HepG2 (cell line): ENCODE measurements around the gene BEST3. TPM values are rescaled to one million over a fixed set of nuclear protein-coding genes. Genes with fewer than 3 reads are reported as not detected.

Experiments used
- ATAC-seq: fragments of 200-7000 bp; cut with Tn5 transposase; 3 replicates; pipeline ENCODE4 v1.9.1; 2020; ENCODE audit warnings: mild to moderate bottlenecking, moderate library complexity
- BruUV-seq: library from RNA; stranded (reverse); fragments of 400-500 nt; replicated peaks from 2 replicates; lab custom pipeline; 2021; lab: Mats Ljungman, UMichigan
- CTCF ChIA-PET: fragments of 300-600 bp; formaldehyde crosslinking; extraction: SDS; loops from one replicate; lab custom pipeline; 2021; ENCODE audit warnings: low total read pairs, inconsistent platforms, low intra/inter-chr PET ratio; lab: Yijun Ruan, JAX
- POLR2A ChIA-PET: fragments of 350-600 bp; sonication (Branson Sonifier 250); formaldehyde crosslinking; loops from one replicate; lab custom pipeline; 2020; ENCODE audit warnings: antibody characterized with exemption, inconsistent platforms; lab: Yijun Ruan, JAX
- DNase-seq: peaks from one replicate; pipeline ENCODE4 v3.0.0-alpha.2; 2015; ENCODE audit warnings: low spot score
- FAIRE-seq: peaks from 3 replicates; lab custom pipeline; 2011; peaks lifted over from hg19 to GRCh38; lab: Jason Lieb, UNC
- H2AFZ ChIP-seq: one replicate; pipeline ENCODE4 v1.6.1; 2011; ENCODE audit warnings: low read length, inconsistent platforms
- H3K27ac ChIP-seq: fragments of 300-600 bp; 3 replicates; pipeline ENCODE4 v1.8.0; 2011; ENCODE audit warnings: mixed run types, mild to moderate bottlenecking, mixed read lengths, low read length, inconsistent platforms; ENCODE audit not compliant: insufficient read depth; ENCODE audit errors: extremely low read length
- H3K27me3 ChIP-seq, 2 experiments: fragments of 200-600 bp in 1 of 2; 2 replicates in 1 of 2; 3 replicates in 1 of 2; pipeline versions ENCODE4 v1.6.0 to v1.8.0; 2011; ENCODE audit warnings: low read length in 2 of 2, mild to moderate bottlenecking in 2 of 2, moderate library complexity in 2 of 2, inconsistent platforms in 1 of 2; ENCODE audit not compliant: insufficient read depth in 2 of 2, control insufficient read depth in 1 of 2
- H3K36me3 ChIP-seq, 2 experiments: fragments of 200-600 bp in 1 of 2; replicated peaks in 1 of 2; 2 replicates in 1 of 2; 3 replicates in 1 of 2; pipeline versions ENCODE4 v1.5.1 to v1.8.0; 2011; ENCODE audit warnings: low read length in 2 of 2, inconsistent platforms in 1 of 2; ENCODE audit not compliant: insufficient read depth in 2 of 2, control insufficient read depth in 1 of 2
- H3K4me1 ChIP-seq: 2 replicates; pipeline ENCODE4 v1.5.1; 2012; ENCODE audit warnings: low read length, inconsistent platforms; ENCODE audit not compliant: insufficient read depth
- H3K4me2 ChIP-seq: 2 replicates; pipeline ENCODE4 v1.6.0; 2011; ENCODE audit warnings: low read depth, low read length, inconsistent platforms
- H3K4me3 ChIP-seq, 3 experiments: fragments of 200-600 bp in 1 of 3; sonication (generic), shearing (Covaris generic) in 1 of 3; replicated peaks in 1 of 3; 2 replicates each; pipeline ENCODE4 v1.5.1; 2011 to 2016; ENCODE audit warnings: low read length in 3 of 3, inconsistent platforms in 2 of 3, low read depth in 2 of 3, mild to moderate bottlenecking in 2 of 3, control low read depth in 1 of 3, mixed read lengths in 1 of 3; ENCODE audit not compliant: insufficient read depth in 1 of 3
- H3K79me2 ChIP-seq: one replicate; pipeline ENCODE4 v1.6.1; 2011; ENCODE audit warnings: low read length, inconsistent platforms; ENCODE audit not compliant: insufficient read depth
- H3K9ac ChIP-seq: 2 replicates; pipeline ENCODE4 v1.6.0; 2011; ENCODE audit warnings: mild to moderate bottlenecking, low read depth, low read length, inconsistent platforms; ENCODE audit not compliant: insufficient read depth
- H3K9me3 ChIP-seq: 2 replicates; pipeline ENCODE4 v1.5.1; 2012; ENCODE audit warnings: mild to moderate bottlenecking, low read length
- H4K20me1 ChIP-seq: 2 replicates; pipeline ENCODE4 v1.6.0; 2011; ENCODE audit warnings: inconsistent platforms, mild to moderate bottlenecking, low read length, moderate library complexity; ENCODE audit not compliant: insufficient read depth
- ARNT2 ChIP-seq: sonication (generic); formaldehyde crosslinking; IDR thresholded peaks from 2 replicates; pipeline ENCODE4 v1.8.0; 2022; ENCODE audit warnings: mild to moderate bottlenecking, low read depth, missing genetic modification reagents, moderate library complexity
- HNF4G ChIP-seq, 2 experiments: sonication (generic) in 1 of 2; formaldehyde crosslinking in 1 of 2; IDR thresholded peaks; 2 replicates each; pipeline versions ENCODE4 v1.4.0 to v1.6.1; 2011 to 2020; ENCODE audit warnings: borderline replicate concordance in 2 of 2, low read depth in 2 of 2, mild to moderate bottlenecking in 2 of 2, low read length in 1 of 2, missing genetic modification reagents in 1 of 2, moderate library complexity in 1 of 2
- HOMEZ ChIP-seq: IDR thresholded peaks from 2 replicates; pipeline ENCODE4 v1.6.1; 2016; ENCODE audit warnings: low read depth
- JUN ChIP-seq: sonication (generic); formaldehyde crosslinking; IDR thresholded peaks from 2 replicates; pipeline ENCODE4 v1.4.0; 2020; ENCODE audit warnings: mild to moderate bottlenecking, missing genetic modification reagents
- MATR3 ChIP-seq: sonication (generic); formaldehyde crosslinking; IDR thresholded peaks from 2 replicates; pipeline ENCODE4 v1.4.0; 2020; ENCODE audit warnings: missing genetic modification reagents
- MLX ChIP-seq: IDR thresholded peaks from 2 replicates; pipeline ENCODE4 v1.6.1; 2016
- NR2F6 ChIP-seq, 2 experiments: IDR thresholded peaks; 2 replicates each; pipeline ENCODE4 v1.6.1; 2016; ENCODE audit warnings: antibody characterized with exemption in 1 of 2, mild to moderate bottlenecking in 1 of 2
- POGZ ChIP-seq: sonication (generic); formaldehyde crosslinking; IDR thresholded peaks from 2 replicates; pipeline ENCODE4 v1.4.0; 2020; ENCODE audit warnings: mild to moderate bottlenecking, missing genetic modification reagents
- PPARG ChIP-seq: conservative IDR thresholded peaks from 2 replicates; pipeline ENCODE4 v1.6.1; 2016; ENCODE audit warnings: missing biosample characterization, missing genetic modification reagents
- STAG1 ChIP-seq: sonication (generic); formaldehyde crosslinking; IDR thresholded peaks from 2 replicates; pipeline ENCODE4 v1.4.0; 2020; ENCODE audit warnings: missing genetic modification reagents
- TAF15 ChIP-seq: fragments of 200-400 bp; formaldehyde crosslinking; IDR thresholded peaks from one replicate; pipeline ENCODE4 v1.6.1; 2018; ENCODE audit warnings: mild to moderate bottlenecking, low read depth, low read length; ENCODE audit not compliant: poor library complexity, severe bottlenecking
- XRCC5 ChIP-seq: fragments of 200-400 bp; formaldehyde crosslinking; optimal IDR thresholded peaks from 2 replicates; pipeline ENCODE3; 2017; ENCODE audit warnings: mild to moderate bottlenecking, low read length
- ZBTB42 ChIP-seq: sonication (generic); formaldehyde crosslinking; IDR thresholded peaks from 2 replicates; pipeline ENCODE4 v1.5.0; 2020; ENCODE audit warnings: mild to moderate bottlenecking, missing genetic modification reagents
- ZNF644 ChIP-seq: IDR thresholded peaks from 2 replicates; pipeline ENCODE4 v1.6.1; 2016; ENCODE audit warnings: low read depth
- ZNF879 ChIP-seq: sonication (generic); formaldehyde crosslinking; IDR thresholded peaks from 2 replicates; pipeline ENCODE4 v1.8.1; 2023; ENCODE audit warnings: missing genetic modification reagents
- WGBS: methylation state at CpG from one replicate; pipeline ENCODE4 v1.1.6; 2017; ENCODE audit warnings: low lambda C conversion rate; 5-methylcytosine and 5-hydroxymethylcytosine counted together
- in situ Hi-C: cut with HindIII; loops from 2 replicates; pipeline ENCODE4 v1.10.0; 2017; ENCODE audit warnings: low pct_unique_long_range_greater_than_20kb; ENCODE audit not compliant: extremely low pct_ligation_motif_present
- intact Hi-C: fragments of 100-400 bp; cut with micrococcal nuclease; formaldehyde crosslinking; loops from one replicate; pipeline ENCODE4 v1.10.0; 2022; ENCODE audit not compliant: unreplicated experiment
- polyA plus RNA-seq, 8 experiments: library from polyadenylated mRNA; depleted of rRNA in 3 of 8; stranded (reverse) in 7 of 8; unstranded in 1 of 8; fragments of >200 nt; fragmentation: Illumina TruSeq in 4 of 8; extraction: Trizol in 4 of 8; gene quantifications; 2 replicates each; pipeline versions ENCODE4 v1.2.1 to v1.2.3, GENCODE V29; 2011 to 2016; ENCODE audit warnings: low read depth in 4 of 8, missing spikeins in 1 of 8, mixed read lengths in 1 of 8; ENCODE audit not compliant: insufficient read depth in 1 of 8
- total RNA-seq, 5 experiments: library from RNA; depleted of rRNA; stranded (reverse); fragments of >200 nt; fragmentation: Illumina TruSeq; extraction: Trizol; gene quantifications; 2 replicates each; pipeline ENCODE4 v1.2.3, GENCODE V29; 2016; ENCODE audit warnings: low read depth in 1 of 5
- TF ChIP-seq, protein P1 (sequence below): IDR thresholded peaks from 2 replicates; pipeline ENCODE4 v1.4.0; 2020; ENCODE audit warnings: mild to moderate bottlenecking, missing genetic modification reagents
- TF ChIP-seq, protein P2 (sequence below): sonication (generic); formaldehyde crosslinking; IDR thresholded peaks from 2 replicates; pipeline ENCODE4 v1.8.0; 2022; ENCODE audit warnings: mild to moderate bottlenecking, missing genetic modification reagents

BEST3 gene
- total and polyA plus RNA-seq, 2 of the 13 experiments (the other 11 are each of a cell fraction or from before 2014, with no cell fraction given) = not detected

- peaks cover 7% of the 10 kb centered on the region for H3K4me1 ChIP-seq
- no peak overlapping the region for H3K4me2 ChIP-seq
- intact Hi-C loops (no loop called here), in situ Hi-C loops (no loop called here)
- DNase-seq (peak; percentile 46), FAIRE-seq (peak; percentile 89), ATAC-seq (peak; percentile 93)
- ChIA-PET CTCF (interaction anchor here (1.2 kb wide), 1 partner anchor 9 kb away, joined by 4 read pairs; no protein-coding TSS in a partner anchor), POLR2A (interaction anchor here (0.8 kb wide), 1 partner anchor 10 kb away, joined by 4 read pairs; no protein-coding TSS in a partner anchor)
- no TSS peak for BruUV-seq
- no peaks in the 10 kb centered on the region for H3K36me3 ChIP-seq
- no peak overlapping the region for H3K9ac ChIP-seq
- H3K9me3 ChIP-seq = no peaks in the 10 kb centered on the region
- no peak overlapping the region for H3K4me3 ChIP-seq
- WGBS = 6% methylated on average over 6 of the region's 6 CpGs
- H2AFZ ChIP-seq = no peak overlapping the region
- no peak overlapping the region for H3K27ac ChIP-seq
- no peaks in the 10 kb centered on the region for H4K20me1 ChIP-seq
- peaks cover 0 to 10% of the 10 kb centered on the region in 2 experiments; a peak in 1 of 5 replicates for H3K27me3 ChIP-seq
- no peaks in the 10 kb centered on the region for H3K79me2 ChIP-seq
- TF ChIP-seq HNF4G (IDR thresholded peaks at IDR 0.05; ENCODE audit: borderline replicate concordance, low read depth, low read length) (peak; percentile 85), HNF4G (CRISPR knock-in tag; IDR thresholded peaks at IDR 0.05; ENCODE audit: borderline replicate concordance, low read depth) (0 out of 2 replicates have a peak, but pooled peaks have one; percentile 30), XRCC5 (peak; percentile 41), STAG1 (CRISPR knock-in tag) (peak; percentile 44), MLX (no peak), POGZ (CRISPR knock-in tag) (0 out of 2 replicates have a peak, but pooled peaks have one; percentile 27), HOMEZ (CRISPR knock-in tag) (no peak), ZNF644 (peak; percentile 69), TAF15 (no peak), ARNT2 (CRISPR knock-in tag) (no peak), PPARG (CRISPR knock-in tag) (peak; percentile 68), MATR3 (CRISPR knock-in tag) (no peak), JUN (CRISPR knock-in tag) (no peak), ZNF879 (CRISPR knock-in tag) (no peak), ZBTB42 (CRISPR knock-in tag) (0 out of 2 replicates have a peak, but pooled peaks have one; percentile 65), NR2F6 (IDR thresholded peaks at IDR 0.05) (no peak), NR2F6 (CRISPR knock-in tag; IDR thresholded peaks at IDR 0.05) (peak; percentile 18; the same call in 1 of the 2 replicates)
- TF ChIP-seq, protein P1, sequence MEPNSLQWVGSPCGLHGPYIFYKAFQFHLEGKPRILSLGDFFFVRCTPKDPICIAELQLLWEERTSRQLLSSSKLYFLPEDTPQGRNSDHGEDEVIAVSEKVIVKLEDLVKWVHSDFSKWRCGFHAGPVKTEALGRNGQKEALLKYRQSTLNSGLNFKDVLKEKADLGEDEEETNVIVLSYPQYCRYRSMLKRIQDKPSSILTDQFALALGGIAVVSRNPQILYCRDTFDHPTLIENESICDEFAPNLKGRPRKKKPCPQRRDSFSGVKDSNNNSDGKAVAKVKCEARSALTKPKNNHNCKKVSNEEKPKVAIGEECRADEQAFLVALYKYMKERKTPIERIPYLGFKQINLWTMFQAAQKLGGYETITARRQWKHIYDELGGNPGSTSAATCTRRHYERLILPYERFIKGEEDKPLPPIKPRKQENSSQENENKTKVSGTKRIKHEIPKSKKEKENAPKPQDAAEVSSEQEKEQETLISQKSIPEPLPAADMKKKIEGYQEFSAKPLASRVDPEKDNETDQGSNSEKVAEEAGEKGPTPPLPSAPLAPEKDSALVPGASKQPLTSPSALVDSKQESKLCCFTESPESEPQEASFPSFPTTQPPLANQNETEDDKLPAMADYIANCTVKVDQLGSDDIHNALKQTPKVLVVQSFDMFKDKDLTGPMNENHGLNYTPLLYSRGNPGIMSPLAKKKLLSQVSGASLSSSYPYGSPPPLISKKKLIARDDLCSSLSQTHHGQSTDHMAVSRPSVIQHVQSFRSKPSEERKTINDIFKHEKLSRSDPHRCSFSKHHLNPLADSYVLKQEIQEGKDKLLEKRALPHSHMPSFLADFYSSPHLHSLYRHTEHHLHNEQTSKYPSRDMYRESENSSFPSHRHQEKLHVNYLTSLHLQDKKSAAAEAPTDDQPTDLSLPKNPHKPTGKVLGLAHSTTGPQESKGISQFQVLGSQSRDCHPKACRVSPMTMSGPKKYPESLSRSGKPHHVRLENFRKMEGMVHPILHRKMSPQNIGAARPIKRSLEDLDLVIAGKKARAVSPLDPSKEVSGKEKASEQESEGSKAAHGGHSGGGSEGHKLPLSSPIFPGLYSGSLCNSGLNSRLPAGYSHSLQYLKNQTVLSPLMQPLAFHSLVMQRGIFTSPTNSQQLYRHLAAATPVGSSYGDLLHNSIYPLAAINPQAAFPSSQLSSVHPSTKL (CRISPR knock-in tag) = 0 out of 2 replicates have a peak, but pooled peaks have one; percentile 15
- TF ChIP-seq, protein P2, sequence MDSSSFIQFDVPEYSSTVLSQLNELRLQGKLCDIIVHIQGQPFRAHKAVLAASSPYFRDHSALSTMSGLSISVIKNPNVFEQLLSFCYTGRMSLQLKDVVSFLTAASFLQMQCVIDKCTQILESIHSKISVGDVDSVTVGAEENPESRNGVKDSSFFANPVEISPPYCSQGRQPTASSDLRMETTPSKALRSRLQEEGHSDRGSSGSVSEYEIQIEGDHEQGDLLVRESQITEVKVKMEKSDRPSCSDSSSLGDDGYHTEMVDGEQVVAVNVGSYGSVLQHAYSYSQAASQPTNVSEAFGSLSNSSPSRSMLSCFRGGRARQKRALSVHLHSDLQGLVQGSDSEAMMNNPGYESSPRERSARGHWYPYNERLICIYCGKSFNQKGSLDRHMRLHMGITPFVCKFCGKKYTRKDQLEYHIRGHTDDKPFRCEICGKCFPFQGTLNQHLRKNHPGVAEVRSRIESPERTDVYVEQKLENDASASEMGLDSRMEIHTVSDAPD (CRISPR knock-in tag) = no peak
Measured at GRCh38 chr12:69630191-69630590, 68.9 kb downstream of the BEST3 start.
